Keratinocyte (primary cell): ENCODE data around the gene EIF5AL1. TPM values are rescaled to one million over a fixed set of nuclear protein-coding genes. Genes with fewer than 3 reads are reported as not detected.

Source experiments
- DNase-seq: peaks from one replicate; pipeline ENCODE4 v3.0.0-alpha.2; 2011; ENCODE audit warnings: low read depth, missing footprints, low spot score
- FAIRE-seq: peaks from 2 replicates; lab custom pipeline; 2011; peaks lifted over from hg19 to GRCh38; lab: Jason Lieb, UNC
- H2AFZ ChIP-seq: 2 replicates; pipeline ENCODE4 v1.6.0; 2012; ENCODE audit warnings: low read length, control low read depth, inconsistent platforms; ENCODE audit not compliant: control insufficient read depth
- H3K27ac ChIP-seq: 2 replicates; pipeline ENCODE4 v1.5.1; 2011; ENCODE audit warnings: low read length; ENCODE audit not compliant: control insufficient read depth, insufficient read depth
- H3K27me3 ChIP-seq: 3 replicates; pipeline ENCODE4 v1.6.0; 2011; ENCODE audit warnings: low read length; ENCODE audit not compliant: control insufficient read depth, insufficient read depth; ENCODE audit errors: extremely low read depth
- H3K36me3 ChIP-seq, 2 experiments: 2 replicates in 1 of 2; 3 replicates in 1 of 2; pipeline ENCODE4 v1.5.1; 2011; ENCODE audit warnings: low read length in 2 of 2, mild to moderate bottlenecking in 1 of 2; ENCODE audit not compliant: control insufficient read depth in 2 of 2, insufficient read depth in 2 of 2; ENCODE audit errors: extremely low read depth in 1 of 2
- H3K4me1 ChIP-seq: 3 replicates; pipeline ENCODE4 v1.5.1; 2011; ENCODE audit warnings: low read length; ENCODE audit not compliant: control insufficient read depth, insufficient read depth; ENCODE audit errors: extremely low read depth
- H3K4me2 ChIP-seq: 3 replicates; pipeline ENCODE4 v1.6.0; 2011; ENCODE audit warnings: low read depth, low read length; ENCODE audit not compliant: control insufficient read depth, insufficient read depth; ENCODE audit errors: extremely low read depth
- H3K4me3 ChIP-seq, 3 experiments: fragments of 200-600 bp in 1 of 3; sonication (generic) in 1 of 3; 2 replicates in 2 of 3; 3 replicates in 1 of 3; pipeline ENCODE4 v1.5.1; 2011 to 2016; ENCODE audit warnings: low read length in 3 of 3, mild to moderate bottlenecking in 3 of 3, control low read depth in 2 of 3, inconsistent platforms in 1 of 3, low read depth in 1 of 3, mixed read lengths in 1 of 3, mixed run types in 1 of 3, moderate library complexity in 1 of 3; ENCODE audit not compliant: control insufficient read depth in 2 of 3, insufficient read depth in 2 of 3; ENCODE audit errors: extremely low read depth in 1 of 3
- H3K79me2 ChIP-seq: 2 replicates; pipeline ENCODE4 v1.6.0; 2012; ENCODE audit warnings: low read length; ENCODE audit not compliant: control insufficient read depth, insufficient read depth
- H3K9ac ChIP-seq: 3 replicates; pipeline ENCODE4 v1.6.0; 2011; ENCODE audit warnings: low read length; ENCODE audit not compliant: control insufficient read depth, insufficient read depth; ENCODE audit errors: extremely low read depth
- H3K9me1 ChIP-seq: 3 replicates; pipeline ENCODE4 v1.6.0; 2011; ENCODE audit warnings: low read length; ENCODE audit not compliant: control insufficient read depth, insufficient read depth; ENCODE audit errors: extremely low read depth
- H3K9me3 ChIP-seq: 2 replicates; pipeline ENCODE4 v1.5.1; 2012; ENCODE audit warnings: low read depth, low read length; ENCODE audit not compliant: control insufficient read depth
- H4K20me1 ChIP-seq: 3 replicates; pipeline ENCODE4 v1.6.0; 2011; ENCODE audit warnings: low read length; ENCODE audit not compliant: control insufficient read depth, insufficient read depth; ENCODE audit errors: extremely low read depth
- CTCF ChIP-seq, 3 experiments: IDR thresholded peaks in 1 of 3; conservative IDR thresholded peaks in 1 of 3; optimal IDR thresholded peaks in 1 of 3; 2 replicates in 2 of 3; 3 replicates in 1 of 3; pipeline versions ENCODE3 to v1.5.1; 2011; ENCODE audit warnings: low read length in 3 of 3, mild to moderate bottlenecking in 3 of 3, moderate library complexity in 2 of 3, control low read depth in 1 of 3, inconsistent platforms in 1 of 3; ENCODE audit not compliant: insufficient read depth in 2 of 3; ENCODE audit errors: extremely low read depth in 1 of 3
- EZH2 ChIP-seq: IDR thresholded peaks from one replicate; pipeline ENCODE4 v1.6.1; 2012; ENCODE audit warnings: inconsistent platforms, mild to moderate bottlenecking, low read length, moderate library complexity
- dilution Hi-C: fragments of 300-500 bp; cut with MboI; formaldehyde crosslinking; loops from one replicate; pipeline ENCODE4 v1.7.0; 2020; ENCODE audit warnings: low sequenced_read_pairs; ENCODE audit not compliant: extremely low pct_ligation_motif_present
- polyA plus RNA-seq, 5 experiments: library from polyadenylated mRNA; depleted of rRNA in 3 of 5; stranded (reverse) in 3 of 5; stranded (forward) in 1 of 5; unstranded in 1 of 5; fragments of >200 nt; gene quantifications; 1 replicate in 1 of 5; 2 replicates in 3 of 5; 3 replicates in 1 of 5; pipeline versions ENCODE4 v1.2.1 to v1.2.3, GENCODE V29; 2011 to 2012; ENCODE audit warnings: missing spikeins in 2 of 5, low read depth in 1 of 5, low replicate concordance in 1 of 5

Gene EIF5AL1
- polyA plus RNA-seq, 1 donor (not counting 4 experiments of a cell fraction or from before 2014, with no cell fraction given), result 1.2 TPM

DNA sequence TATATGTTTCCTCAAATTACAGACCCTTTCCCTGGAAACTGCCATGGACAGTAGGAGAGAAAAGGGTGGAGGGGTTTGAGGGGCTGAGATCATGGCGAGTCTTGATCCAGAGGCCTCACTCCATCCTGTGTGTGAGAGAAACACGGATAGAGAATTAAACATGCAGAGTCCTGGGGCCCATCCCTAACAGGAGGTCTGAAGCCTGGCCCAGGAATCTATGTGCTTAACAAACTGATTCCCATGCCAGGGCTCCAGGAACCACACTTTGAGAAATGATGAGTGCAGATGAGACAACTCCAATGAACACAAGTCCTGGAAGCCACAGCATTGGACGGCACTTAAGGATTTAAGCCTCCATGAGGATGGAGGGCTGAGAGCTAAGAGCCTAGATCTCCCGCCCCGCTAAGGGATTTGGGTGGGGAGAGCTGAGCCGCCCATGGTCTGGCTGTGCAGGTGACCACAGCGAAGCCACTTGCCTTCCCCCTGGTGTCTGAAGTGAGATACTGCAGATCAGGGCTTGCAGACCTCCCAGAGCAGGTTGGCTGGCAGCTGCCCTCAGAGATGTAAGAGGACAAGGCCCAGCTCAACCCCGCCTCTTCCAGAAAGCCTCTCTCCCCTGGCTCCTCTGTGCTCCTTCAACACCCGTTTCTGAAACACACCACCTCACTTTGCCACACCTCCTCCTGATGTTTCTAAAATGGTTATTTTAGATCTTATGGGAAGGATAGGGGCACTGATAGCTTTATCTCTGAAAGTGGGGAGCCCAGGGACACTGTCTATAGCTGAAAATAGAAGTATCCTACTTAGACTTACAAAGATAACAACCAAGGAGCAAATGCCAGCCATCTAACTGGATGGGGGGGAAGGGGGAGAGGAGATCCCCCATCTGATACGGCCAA lies 24.8 kb upstream of the EIF5AL1 start:
- H3K9ac ChIP-seq, result peak overlapping the region; percentile 26
- FAIRE-seq (no peak), DNase-seq (no peak)
- H3K27me3 ChIP-seq, result no peaks in the 10 kb centered on the region
- H3K9me3 ChIP-seq, result no peaks in the 10 kb centered on the region
- no peaks in the 10 kb centered on the region for H3K79me2 ChIP-seq
- dilution Hi-C loops, result no loop called here
- TF ChIP-seq CTCF (optimal IDR thresholded peaks at IDR 0.05 in 1 of 3, IDR thresholded peaks at IDR 0.05 in 1 of 3, conservative IDR thresholded peaks at IDR 0.05 in 1 of 3; ENCODE audit: extremely low read depth in 1 of 3, insufficient read depth in 2 of 3, low read length in 3 of 3), result peak; percentile 45 to 62 (median 61)
- no peak for TF ChIP-seq EZH2
- no peak overlapping the region for H3K4me3 ChIP-seq
- peaks cover 15% of the 10 kb centered on the region for H3K4me1 ChIP-seq
- H3K9me1 ChIP-seq, result no peaks in the 10 kb centered on the region
- H3K36me3 ChIP-seq, result no peaks in the 10 kb centered on the region
- peak overlapping the region; percentile 72 for H2AFZ ChIP-seq
- H3K4me2 ChIP-seq, result peak overlapping the region; percentile 49
- H4K20me1 ChIP-seq, result no peaks in the 10 kb centered on the region
- peak overlapping the region; percentile 28 for H3K27ac ChIP-seq

GRCh38 chr10:79488336-79488735 lies 24.0 kb upstream of the EIF5AL1 start:
- FAIRE-seq (peak; percentile 70), DNase-seq (peak; percentile 23)
- Histone ChIP-seq H3K79me2 (no peaks in the 10 kb centered on the region), H3K4me2 (peak overlapping the region; percentile 49), H3K9me1 (no peaks in the 10 kb centered on the region), H3K27me3 (no peaks in the 10 kb centered on the region), H4K20me1 (no peaks in the 10 kb centered on the region), H3K9ac (peak overlapping the region; percentile 26), H3K36me3 (no peaks in the 10 kb centered on the region), H3K4me1 (peaks cover 15% of the 10 kb centered on the region), H2AFZ (peak overlapping the region; percentile 72), H3K9me3 (no peaks in the 10 kb centered on the region), H3K4me3 (no peak overlapping the region), H3K27ac (peak overlapping the region; percentile 28)
- TF ChIP-seq CTCF (optimal IDR thresholded peaks at IDR 0.05 in 1 of 3, IDR thresholded peaks at IDR 0.05 in 1 of 3, conservative IDR thresholded peaks at IDR 0.05 in 1 of 3; ENCODE audit: extremely low read depth in 1 of 3, insufficient read depth in 2 of 3, low read length in 3 of 3) (no peak), EZH2 (no peak)
- dilution Hi-C loops, result no loop called here
